HG02588 (cell line): ENCODE measurements around the gene ZCWPW2.

Experiments used
- ATAC-seq: cut with Tn5 transposase; IDR thresholded peaks from one replicate; pipeline ENCODE4 v1.9.1; 2021; ENCODE audit warnings: mild to moderate bottlenecking, moderate library complexity; ENCODE audit not compliant: unreplicated experiment

ZCWPW2 gene

GRCh38 chr3:28349469-28350000, 1.0 kb downstream of the ZCWPW2 start:
- no peak for ATAC-seq

- ATAC-seq: no peak
Measured at GRCh38 chr3:28376424-28376823, 27.9 kb downstream of the ZCWPW2 start.

DNA sequence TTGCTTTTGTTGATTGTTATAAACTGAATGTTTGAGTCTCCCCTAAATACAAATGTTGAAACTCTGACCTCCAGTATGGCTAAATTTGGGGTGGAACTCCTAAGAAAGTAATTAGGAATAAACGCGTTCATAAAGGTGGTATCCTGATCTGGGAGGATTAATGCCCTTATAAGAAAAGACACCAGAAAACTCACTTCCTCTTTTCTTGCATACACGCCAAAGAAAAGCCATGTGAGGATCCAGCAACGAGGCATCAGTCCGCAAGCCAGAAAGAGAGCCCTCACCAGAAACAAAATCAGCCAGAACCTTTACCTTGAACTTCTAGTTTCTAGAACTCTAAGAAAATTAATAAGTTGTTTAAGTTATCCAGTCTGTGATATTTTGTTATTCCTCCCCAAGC, 37.5 kb downstream of the ZCWPW2 start:
- no peak for ATAC-seq

DNA sequence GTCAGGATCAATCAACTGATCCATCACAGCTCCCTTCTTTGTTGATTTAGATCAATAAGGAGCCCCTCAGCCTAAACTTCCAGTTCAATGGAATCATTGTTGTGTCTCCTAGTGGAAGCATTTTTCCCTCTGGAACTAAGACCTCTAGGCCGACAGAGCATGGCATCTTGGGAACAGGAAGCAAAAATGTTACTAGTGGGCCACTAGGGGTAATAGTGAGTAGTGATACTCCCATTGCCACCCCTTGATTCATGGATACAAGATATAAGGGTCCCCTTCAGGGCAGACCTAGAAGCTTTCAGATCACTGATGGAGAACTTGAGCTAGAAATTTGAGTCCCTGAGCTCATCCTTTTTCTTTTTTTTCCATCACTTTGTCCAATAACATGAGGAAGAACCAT, 40.5 kb downstream of the ZCWPW2 start:
- no peak for ATAC-seq

- no peak for ATAC-seq
Measured at GRCh38 chr3:28399206-28399605, 50.7 kb downstream of the ZCWPW2 start.

GRCh38 chr3:28406241-28406640, 57.7 kb downstream of the ZCWPW2 start:
- ATAC-seq: no peak

DNA sequence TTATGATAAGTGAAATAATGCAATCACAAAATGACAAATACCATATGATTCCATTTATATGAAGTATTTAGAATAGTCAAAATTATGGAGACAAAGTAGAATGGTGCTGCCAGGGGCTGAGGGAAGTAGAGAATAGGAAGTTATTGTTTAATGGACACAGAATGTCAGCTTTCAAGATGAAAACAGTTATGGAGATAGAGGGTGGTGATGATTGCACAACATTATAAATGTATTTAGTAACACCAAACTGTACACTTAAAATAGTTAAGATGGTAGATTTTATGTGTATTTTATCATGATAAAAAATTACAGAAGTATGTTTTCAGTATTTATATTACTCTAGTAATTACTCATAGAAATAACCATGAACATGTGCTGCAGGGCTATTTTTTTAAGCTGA, 100.9 kb downstream of the ZCWPW2 start:
- ATAC-seq: no peak

GRCh38 chr3:28462866-28463265, 114.3 kb downstream of the ZCWPW2 start:
- no peak for ATAC-seq

DNA sequence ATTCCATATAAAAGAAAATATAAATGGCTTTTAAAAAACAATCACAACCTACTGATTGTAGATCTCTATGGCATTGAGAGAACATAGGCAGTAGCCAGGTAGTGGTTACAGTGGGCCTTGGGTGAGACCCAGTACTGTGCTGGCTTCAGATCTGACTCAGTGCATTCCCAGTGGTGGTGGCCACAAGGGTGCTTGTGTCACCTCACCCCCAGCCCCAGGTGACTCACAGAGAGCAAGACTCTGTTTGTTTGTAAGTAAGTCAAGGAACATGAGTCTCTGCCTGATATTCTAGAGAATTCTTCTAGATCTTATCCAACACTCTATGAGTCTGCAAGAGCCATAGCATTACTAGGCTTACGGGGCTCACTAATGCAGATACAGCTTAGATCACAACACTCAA, 118.9 kb downstream of the ZCWPW2 start:
- ATAC-seq: no peak

DNA sequence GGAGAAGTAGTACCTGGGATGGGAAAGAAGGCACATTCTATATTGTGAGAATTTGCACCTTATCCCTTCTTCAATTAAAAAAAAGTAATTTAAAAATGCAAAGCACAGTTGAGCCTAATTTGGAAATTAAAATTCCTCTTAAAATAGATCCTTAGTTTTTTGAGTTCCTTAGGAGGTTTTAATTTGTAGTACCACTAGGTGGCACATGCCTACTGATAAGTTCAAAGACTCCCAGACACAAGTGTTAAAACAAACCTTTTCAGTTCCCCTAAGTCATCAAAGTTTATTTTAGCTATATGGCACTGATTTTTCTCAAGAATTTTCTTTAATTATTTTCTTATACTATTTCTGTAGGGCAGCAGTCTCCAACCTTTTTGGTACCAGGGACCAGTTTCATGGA, 127.7 kb downstream of the ZCWPW2 start:
- ATAC-seq: no peak

DNA sequence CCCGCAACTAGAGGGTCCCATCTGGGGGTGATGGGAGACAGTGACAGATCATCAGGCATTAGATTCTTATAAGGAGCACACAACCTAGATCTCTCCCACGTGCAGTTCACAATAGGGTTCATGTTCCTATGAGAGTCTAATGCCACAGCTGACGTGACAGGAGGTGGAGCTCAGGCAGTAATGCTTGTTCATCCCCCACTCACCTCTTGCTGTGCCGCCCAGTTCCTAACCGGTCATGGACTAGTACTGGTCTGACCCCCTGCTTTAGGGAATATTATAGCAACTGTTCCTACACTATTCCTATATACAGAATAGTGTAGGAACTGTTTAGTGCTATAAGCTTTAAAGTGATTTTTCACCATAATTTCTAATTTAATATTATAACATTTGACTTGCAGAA, 128.2 kb downstream of the ZCWPW2 start:
- no peak for ATAC-seq

DNA sequence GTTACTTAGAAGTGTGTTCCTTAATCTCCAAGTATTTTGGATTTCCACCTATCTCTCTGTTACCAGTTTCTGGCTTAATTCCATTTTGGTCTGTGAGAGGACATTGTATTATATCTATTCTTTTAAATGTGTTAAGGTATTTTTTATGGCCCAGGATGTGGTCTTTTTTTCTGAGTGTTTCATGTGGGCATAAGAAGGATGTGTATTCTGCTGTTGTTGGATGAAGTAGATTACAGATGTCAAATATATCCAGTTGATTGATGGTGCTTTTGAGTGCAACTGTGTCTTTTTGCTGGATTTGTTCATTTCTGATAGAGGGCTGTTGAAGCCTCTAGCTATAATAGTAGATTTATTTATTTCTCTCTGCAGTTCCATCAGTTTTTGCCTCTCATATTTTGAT, 136.6 kb downstream of the ZCWPW2 start:
- ATAC-seq: no peak

GRCh38 chr3:28495301-28495700, 146.8 kb downstream of the ZCWPW2 start:
- ATAC-seq: no peak

DNA sequence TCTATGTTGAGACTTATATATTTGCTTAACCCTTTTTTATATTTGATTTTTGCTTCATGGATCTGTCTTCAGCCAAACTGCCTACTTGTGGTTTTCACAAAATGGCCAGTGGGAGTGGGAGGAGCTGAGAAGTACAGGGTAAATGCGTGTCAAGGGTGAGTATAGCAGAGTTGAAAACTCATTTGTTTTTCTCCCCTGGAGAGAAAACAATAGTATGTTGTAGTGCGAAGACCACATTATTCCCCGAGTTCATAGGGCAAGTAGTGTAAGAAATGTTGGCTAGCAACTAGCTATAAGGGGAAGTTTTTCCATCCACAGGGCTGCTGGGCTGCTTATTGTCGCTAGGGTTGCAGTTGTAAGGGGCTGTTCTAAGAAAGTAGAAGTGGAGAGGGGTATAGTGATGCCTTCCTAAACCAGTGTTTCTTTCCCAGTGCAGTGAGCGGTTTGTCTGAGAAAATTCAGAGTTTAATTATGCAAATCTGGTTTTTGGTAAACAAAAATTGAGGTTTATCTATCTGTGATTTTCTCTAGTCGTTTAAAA, 153.9 kb downstream of the ZCWPW2 start:
- ATAC-seq: no peak

- ATAC-seq: no peak
Measured at GRCh38 chr3:28504976-28505375, 156.5 kb downstream of the ZCWPW2 start.

- no peak for ATAC-seq
Measured at GRCh38 chr3:28521663-28522062, 173.1 kb downstream of the ZCWPW2 start.

- no peak for ATAC-seq
Measured at GRCh38 chr3:28542351-28542750, 193.8 kb downstream of the ZCWPW2 start.

DNA sequence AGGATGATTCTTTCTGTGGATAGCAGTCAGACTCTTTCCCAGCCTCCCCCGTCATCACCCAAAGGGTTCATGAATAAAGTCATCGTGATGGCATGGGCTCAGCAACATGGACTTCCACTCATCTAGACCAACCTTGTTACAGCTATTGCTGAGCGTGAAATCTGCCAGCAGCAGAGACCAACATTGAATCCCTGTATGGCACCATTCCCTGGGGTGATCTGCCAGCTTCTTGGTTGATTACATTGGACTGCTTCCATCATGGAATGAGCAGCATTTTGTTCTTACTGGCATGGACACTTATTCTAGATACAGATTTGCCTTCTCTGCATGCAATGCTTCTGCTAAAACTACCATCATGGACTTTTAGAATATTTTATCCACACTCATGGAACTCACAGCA, 195.7 kb downstream of the ZCWPW2 start:
- no peak for ATAC-seq

- ATAC-seq: no peak
Measured at GRCh38 chr3:28544831-28545230, 196.3 kb downstream of the ZCWPW2 start.

DNA sequence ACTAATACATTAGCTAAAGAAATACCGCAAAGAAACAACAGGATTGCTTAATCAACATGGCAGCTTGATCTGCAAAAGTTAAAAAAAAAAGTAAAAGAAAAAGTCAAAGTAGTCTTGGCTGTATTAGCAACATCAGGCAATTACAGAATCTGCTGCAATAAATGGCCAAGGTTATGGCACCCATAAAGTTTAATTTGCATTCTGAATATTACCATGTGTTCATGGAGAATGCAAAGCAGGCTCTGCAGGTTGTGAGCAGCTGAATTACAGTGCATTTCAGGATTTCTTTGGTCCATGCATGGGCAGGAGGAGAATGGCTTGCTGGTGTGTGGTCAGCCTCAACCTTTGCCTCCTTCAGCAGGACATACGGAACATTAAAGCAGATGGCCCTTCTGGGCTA, 199.2 kb downstream of the ZCWPW2 start:
- no peak for ATAC-seq

GRCh38 chr3:28553175-28553574, 204.7 kb downstream of the ZCWPW2 start:
- ATAC-seq: no peak

GRCh38 chr3:28556195-28556594, 207.7 kb downstream of the ZCWPW2 start:
- no peak for ATAC-seq

DNA sequence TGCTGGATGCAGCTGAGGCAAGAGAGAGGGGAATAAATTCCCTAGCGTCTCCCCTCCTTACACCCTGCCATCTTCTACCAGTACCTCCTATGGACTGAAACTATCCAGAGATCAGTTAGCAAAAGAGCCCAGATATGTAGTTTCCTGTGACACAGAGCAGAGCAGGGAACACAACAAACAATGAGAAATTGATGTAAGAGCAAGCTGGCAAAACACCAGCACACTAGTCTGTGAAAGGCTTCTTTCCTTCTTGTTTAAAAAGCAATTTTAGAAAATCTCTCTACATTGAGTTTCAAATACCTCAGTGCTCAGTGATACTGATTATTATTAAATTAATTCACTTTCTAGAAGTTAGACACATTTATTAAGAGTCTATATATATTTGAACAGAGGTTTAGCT, 215.7 kb downstream of the ZCWPW2 start:
- ATAC-seq: no peak
